Fibroblast of skin of scalp (primary cell): ENCODE data around the gene SLC6A2.
A peak's percentile ranks its signal among the peaks of the same experiment; 100 is the strongest.
"Not testable (repeated sequence)": the region's sequence is repeated elsewhere in the genome, so short reads cannot be mapped to it uniquely, and the experiment has no call there.

ENCODE experiments used
- DNase-seq: peaks from one replicate; pipeline ENCODE4 v3.0.0-alpha.2; 2013

The SLC6A2 gene

DNA sequence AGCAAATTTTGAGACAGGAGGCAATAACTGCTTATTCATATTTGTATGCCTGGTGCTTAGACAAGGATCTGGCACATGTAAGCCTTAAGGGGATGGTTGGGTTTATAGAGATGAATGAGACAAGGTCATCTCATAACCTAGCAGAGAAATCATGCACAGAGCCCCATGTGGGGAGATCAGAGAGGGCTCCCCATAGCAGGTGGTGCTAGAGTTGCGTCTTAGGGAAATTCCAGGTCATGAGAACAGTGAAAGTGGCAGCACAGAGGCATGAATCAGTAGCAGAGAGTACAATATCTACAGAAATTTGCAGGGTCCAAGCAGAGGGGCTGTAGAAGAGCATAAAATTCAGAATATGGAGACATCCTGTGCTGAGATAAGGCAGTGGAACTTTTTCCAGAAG, 57.3 kb downstream of the SLC6A2 start:
- DNase-seq, result no peak

DNA sequence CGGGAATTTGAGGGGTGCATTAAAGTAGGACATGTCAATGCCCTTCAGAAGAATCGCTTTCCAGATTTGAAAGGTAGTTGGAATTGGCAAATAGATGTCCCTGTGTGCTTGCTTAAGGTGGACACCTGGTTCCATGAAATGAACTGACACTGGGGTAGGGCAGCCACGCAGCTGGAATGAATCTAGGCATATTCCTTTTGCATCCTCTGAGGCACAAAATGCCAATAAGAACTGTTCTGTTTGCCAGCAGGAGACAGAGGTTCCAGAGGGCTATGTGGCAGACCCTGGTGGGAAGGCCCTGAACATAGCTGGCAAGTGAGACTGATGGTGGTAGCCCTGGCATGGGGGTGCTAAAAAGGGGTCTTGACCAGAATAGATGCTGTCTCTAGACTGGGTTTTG, 61.5 kb downstream of the SLC6A2 start:
- DNase-seq, result no peak

DNA sequence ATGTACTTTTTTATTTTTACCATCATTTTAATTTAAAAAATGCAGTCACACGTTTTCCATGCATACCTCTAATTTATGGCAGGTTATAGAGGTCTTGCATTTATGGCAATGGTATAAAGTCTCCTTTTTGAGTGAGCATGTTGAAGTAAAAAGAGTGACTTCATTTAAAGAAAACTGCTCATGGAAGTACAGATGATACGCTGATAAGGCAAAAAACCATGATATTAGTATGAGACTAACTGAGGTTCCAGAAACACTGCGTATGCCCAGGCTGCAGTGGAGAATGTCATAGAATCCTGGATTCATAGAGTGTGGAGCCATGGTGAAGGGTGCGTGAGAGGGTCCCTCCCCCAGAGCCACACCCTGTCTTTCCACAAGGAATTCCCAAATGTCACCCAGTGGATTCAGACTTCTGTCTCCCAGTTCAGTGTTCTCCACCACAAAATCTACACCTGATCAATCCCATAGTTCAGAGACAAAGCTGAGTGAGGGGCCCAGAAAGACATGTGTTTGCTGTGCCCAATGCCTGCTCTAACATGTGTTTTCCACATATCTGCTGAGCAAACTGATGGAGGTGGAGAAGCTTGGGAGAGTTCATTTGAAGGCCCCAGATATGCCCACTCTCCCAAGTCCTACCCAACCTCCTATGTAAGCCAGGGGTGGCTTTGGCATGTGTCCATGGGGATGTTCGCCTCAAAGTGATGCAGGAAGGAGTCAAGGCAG, 69.4 kb downstream of the SLC6A2 start:
- DNase-seq, result no peak

DNA sequence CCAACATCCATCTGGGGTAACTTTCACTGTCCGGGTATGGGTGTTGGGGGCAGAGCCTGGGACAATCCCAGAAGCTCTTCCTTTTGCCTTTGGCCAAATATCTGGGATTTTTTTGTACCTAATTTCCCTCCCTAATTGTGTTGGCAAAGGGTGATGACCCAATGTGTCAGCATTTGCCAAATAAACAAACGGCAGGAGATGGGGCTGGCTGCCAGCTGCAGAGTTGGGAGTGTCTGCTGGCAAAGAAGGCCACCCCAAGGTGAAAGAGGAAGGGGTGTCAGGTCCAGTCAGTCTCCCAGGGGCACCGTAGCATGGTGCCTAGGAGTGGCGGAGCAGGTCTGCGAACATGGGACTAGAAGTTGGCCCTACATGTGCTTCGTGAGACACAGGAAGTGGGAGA, 73.0 kb downstream of the SLC6A2 start:
- DNase-seq, result no peak

DNA sequence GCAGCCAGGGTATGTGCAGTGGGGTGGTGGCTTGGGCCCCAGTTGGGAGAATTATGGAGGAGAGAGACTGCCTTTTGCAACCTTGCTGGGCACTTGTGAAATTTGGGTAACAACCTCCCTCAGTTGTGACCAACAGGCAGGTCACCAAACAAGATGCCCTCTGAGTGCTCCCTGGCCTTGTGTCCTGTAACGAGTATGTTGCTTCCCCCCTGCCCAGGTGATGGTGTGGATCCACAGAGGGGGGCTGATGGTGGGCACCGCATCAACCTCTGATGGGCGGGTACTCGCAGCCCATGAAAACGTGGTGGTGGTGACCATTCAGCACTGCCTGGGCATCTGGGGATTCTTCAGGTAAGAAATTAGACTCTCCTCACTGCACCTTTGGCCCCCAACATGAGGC, 74.3 kb downstream of the SLC6A2 start:
- no peak for DNase-seq

DNA sequence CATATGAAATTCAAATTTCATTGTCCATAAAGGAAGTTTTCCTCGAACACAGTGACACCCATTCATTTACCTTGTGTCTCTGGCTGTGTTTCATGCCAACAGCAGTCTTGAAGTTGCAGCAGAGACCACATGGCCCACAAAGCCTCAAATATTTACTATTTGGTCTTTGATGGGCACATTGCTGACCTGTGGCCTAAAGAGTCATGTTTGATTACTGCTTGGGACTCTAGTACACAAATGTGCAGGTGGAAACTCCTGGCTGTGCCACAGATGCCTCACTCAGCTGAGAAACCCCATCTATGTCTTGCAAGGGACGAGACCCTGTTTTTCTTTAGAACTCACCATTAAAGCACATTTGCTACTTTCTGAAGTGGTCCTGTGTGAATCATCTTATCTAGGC, 76.7 kb downstream of the SLC6A2 start:
- no peak for DNase-seq

DNA sequence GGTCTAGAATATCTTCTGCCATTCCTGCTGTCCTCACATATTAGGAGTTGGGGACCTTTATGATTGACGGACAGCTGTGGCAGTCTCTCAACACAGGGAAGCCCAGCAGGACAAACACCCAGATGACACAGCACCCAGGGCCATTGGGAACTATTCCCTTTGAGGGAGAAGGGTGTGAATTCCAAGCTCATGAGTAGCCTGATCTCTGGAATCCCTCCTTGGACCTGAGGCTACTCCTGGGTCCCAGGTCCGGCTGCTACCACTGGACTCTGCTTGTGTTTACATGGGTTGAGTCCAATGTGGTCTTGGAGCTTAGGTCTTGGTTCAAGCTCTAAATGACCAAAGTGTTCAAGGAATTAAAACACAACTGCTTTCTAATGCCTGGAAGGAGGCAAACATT, 78.9 kb downstream of the SLC6A2 start:
- no peak for DNase-seq

DNA sequence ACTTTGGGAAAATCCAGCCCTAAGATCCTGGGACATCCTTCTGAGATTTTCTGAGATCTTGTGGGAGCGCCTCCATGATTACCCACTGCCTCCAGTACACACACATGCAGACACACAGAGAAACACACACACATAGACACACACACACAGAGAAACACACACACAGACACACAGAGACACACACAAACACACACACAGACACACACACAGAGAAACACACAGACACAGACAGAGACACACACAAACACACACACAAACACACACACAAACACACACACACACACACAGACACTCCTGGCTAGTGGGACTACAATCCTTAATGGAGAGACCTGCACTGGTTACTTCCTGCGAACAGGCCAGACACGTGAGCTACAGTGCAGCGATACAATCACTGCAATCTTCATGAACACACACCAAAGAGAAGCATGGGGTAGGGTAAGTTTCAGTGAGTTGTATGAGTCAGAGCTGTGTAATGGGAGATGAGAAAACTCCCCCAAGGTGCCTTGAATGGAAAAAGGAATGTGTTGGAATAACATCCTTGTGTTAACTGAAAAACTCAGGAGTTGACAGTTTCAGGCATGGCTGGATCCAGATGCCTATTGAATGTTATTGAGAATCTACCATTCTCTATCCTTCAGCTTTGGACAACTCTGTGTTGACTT, 79.5 kb downstream of the SLC6A2 start:
- DNase-seq, result peak; percentile 3

DNA sequence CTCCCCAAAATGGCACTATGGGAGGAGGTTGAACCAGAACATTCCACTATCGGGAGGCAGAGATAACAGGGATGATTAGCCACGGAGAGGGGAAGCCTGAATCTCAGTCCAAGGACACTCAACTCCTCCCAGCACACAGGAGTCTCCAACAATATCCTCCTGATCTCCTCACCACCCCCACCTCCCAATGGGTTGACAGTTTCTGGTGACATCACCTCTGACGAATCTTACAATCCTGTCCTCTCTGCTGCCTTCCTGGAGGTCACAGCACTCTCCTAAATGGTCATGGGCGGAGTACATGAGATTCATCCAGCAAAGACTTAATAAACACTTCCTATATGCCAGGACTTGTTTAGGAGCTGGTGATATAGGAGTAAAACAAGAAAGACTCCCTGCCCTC, 80.9 kb downstream of the SLC6A2 start:
- no peak for DNase-seq

DNA sequence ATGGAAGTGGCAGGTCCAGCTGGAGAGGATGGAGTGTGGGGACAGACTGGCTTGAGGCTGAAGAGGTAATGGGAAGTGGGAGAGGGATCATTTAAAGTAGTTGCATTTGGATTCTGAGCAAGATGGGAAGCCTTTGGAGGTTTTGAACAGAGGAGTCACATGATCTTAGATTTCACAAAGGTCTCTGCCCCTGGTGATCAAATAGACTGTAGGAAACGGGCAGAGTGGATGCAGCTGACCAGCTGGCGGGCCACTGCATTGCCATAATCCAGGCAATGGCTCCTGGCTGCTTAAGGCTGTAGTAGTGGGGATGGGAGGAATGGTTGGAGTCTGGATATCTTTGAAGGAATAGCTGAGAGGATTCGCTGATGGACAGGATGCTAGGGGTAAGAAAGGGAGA, 81.5 kb downstream of the SLC6A2 start:
- DNase-seq, result no peak

DNA sequence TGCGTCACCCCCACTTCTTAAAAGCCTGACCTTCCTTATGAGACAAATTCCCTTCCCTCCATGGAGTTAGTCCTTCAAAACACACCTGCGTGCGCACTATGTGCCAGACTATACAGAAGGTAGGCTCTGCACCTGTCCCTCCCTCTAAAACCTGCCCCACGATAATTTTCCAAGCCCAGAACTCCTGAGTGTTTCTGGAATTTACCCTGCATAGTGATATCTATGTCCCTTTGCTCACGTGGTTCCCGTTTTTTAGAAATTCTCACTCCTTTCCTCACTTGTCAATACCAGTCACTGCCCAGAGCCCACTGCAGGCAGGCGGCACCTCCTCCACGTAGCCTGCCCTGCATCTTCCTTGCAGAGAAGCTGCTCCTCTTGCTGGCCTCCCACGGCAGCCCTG, 82.2 kb downstream of the SLC6A2 start:
- no peak for DNase-seq

DNA sequence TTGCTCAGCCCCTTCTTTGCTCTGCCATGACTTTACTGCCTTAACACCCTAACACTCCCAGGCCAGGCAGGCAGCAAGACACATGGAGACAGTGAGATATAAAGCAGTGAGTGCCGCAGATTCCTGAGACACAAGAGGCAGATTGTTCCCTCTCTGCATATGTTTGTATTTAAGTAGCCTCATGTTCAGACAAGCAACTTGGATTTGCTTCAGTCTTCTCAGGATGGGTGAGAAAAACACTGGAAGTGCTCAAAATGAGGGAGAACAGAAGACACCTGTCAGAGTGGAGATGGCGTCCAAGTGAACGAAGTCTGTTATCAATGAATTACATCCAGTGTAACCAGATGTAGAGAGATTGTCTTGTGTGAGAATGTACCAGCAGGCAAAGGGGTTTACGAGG, 90.3 kb downstream of the SLC6A2 start:
- no peak for DNase-seq

DNA sequence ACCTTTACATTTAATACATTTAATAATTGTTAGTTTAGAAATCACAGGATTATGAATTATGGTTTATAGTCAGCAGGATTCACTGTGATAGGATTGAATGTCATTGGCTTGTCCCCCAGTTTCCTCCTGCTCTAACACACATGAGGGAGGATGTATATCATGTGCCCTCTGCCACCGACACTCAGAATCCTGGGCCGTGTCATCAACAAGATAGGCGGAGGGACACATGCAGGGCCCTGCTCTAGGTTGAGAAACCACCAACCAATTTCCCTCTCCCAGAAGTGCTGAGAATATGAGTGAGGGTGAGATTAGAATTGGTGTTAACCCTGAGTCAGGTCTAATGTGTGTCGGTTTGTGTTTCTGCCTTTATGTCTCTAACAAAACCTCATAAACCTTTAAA, 92.0 kb downstream of the SLC6A2 start:
- DNase-seq, result no peak

DNA sequence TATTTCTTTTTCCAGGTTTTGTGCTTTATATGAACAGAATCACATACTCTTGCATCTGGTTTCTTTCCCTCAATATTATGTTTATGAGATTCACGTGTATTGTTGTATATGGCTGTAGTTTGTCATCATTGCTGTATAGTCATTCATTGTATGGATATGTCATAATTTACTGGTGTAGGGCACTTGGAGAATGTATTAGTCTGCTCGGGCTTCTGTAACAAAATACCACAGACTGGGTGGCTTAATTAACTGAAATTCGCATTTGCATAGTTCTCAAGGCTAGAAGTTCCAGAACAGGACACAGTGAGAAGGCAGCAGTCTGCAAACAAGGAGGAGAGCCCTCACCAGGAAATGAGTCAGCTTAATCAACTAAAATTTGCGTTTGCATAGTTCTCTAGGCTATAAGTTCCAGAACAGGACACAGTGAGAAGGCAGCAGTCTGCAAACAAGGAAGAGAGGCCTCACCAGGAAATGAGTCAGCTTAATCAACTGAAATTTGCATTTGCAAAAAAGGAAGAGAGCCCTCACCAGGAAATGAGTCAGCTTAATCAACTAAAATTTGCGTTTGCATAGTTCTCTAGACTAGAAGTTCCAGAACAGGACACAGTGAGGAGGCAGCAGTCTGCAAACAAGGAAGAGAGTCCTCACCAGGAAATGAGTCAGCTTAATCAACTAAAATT, 96.8 kb downstream of the SLC6A2 start:
- DNase-seq, result not testable (repeated sequence)

DNA sequence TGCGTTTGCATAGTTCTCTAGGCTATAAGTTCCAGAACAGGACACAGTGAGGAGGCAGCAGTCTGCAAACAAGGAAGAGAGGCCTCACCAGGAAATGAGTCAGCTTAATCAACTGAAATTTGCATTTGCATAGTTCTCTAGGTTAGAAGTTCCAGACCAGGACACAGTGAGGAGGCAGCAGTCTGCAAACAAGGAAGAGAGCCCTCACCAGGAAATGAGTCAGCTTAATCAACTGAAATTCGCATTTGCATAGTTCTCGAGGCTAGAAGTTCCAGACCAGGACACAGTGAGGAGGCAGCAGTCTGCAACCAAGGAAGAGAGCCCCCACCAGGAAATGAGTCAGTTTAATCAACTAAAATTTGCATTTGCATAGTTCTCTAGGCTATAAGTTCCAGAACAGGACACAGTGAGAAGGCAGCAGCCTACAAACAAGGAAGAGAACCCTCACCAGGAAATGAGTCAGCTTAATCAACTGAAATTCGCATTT, 97.4 kb downstream of the SLC6A2 start:
- DNase-seq, result not testable (repeated sequence)
